SKM-1 (cell line): ENCODE measurements around the gene HCFC2.
"Not testable (repeated sequence)": the region's sequence is repeated elsewhere in the genome, so short reads cannot be mapped to it uniquely, and the experiment has no call there.

ENCODE experiments used
- DNase-seq: peaks from one replicate; lab custom pipeline; 2025; ENCODE audit not compliant: unreplicated experiment; lab: John Stamatoyannopoulos, UW

HCFC2 gene

GRCh38 chr12:104114834-104115586 is 50.7 kb downstream of the HCFC2 start:
- DNase-seq = not testable (repeated sequence)

DNA sequence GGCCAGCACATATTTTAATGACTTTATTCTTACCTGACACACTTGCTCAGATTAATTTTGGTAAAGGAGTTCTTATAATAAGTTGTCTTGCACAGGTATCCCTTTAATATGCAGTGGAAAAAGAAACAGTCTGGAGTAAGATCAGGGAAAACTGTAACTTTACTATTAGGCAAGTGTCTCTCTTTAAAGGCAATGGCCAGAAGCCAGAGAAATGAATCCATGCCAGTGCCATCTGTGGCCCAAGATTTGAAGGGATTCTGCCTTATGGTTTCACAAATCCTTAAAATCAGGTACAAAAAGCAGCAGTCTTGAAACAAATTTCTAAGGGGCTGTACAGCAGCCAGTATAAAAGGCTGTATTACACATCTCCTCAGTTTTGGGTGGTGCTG is 51.2 kb downstream of the HCFC2 start:
- no peak for DNase-seq

DNA sequence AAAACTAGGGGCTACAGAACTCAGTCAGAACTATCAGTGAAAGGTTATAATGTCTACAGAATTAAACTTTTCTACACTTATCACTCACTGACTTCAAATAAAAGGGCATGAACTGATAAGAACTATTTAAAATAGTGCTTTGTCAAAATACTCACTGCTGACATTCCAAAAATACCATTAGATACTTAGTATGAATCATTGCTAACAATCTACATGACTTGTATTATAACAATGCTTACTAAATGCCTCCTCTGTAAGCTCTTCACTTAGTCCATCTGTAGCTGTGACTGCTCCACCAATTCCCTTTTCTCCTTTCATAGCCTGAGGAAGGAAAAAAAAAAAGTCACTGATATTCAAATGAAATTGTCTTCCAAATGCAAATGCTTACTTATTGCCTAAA is 56.7 kb downstream of the HCFC2 start:
- no peak for DNase-seq

GRCh38 chr12:104122298-104122697 is 58.0 kb downstream of the HCFC2 start:
- no peak for DNase-seq

GRCh38 chr12:104126548-104126947 is 62.2 kb downstream of the HCFC2 start:
- DNase-seq = no peak

DNA sequence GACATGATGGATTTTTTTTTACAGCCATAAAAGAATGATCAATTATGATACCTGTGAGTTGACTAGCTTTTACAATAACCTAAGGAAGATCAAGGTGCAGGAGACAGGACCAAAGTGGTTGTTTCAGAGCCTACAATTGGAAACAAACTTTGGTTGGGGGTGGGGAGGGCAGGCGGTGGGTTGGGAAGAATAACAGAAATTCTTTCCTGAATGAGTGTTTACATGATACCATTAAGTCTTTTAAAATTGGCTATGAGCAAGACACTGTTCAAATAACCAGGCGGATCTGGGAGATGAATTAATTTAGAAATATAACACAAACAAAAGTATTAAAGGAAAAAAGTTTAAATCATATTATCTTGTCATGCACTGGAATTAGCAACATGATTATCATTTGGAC is 66.4 kb downstream of the HCFC2 start:
- DNase-seq = no peak

GRCh38 chr12:104131609-104132008 is 67.3 kb downstream of the HCFC2 start:
- DNase-seq = no peak

GRCh38 chr12:104132351-104132956 is 68.1 kb downstream of the HCFC2 start:
- DNase-seq = no peak

DNA sequence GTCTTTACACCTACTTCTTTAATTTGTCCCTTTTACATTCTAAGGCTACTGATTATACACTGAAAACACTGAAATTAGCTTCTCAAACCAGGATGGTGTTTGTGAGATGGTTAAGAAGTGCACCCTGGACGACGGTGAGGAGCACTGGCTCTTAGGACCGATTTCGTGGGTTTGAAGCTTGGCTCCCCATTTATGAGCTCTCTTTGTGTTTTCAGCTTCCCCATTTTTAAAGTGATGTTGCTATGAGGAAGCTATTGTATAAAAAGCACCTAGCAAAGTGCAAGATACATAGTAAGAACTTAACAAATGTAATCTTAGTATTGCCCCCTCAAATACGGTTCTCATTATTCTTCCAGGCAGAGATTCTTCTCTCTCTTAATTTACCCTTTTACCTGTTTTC is 69.0 kb downstream of the HCFC2 start:
- DNase-seq = no peak

- DNase-seq = no peak
Measured at GRCh38 chr12:104133866-104134265, 69.5 kb downstream of the HCFC2 start.

- no peak for DNase-seq
Measured at GRCh38 chr12:104134882-104135281, 70.6 kb downstream of the HCFC2 start.

GRCh38 chr12:104136577-104136976 is 72.2 kb downstream of the HCFC2 start:
- no peak for DNase-seq

DNA sequence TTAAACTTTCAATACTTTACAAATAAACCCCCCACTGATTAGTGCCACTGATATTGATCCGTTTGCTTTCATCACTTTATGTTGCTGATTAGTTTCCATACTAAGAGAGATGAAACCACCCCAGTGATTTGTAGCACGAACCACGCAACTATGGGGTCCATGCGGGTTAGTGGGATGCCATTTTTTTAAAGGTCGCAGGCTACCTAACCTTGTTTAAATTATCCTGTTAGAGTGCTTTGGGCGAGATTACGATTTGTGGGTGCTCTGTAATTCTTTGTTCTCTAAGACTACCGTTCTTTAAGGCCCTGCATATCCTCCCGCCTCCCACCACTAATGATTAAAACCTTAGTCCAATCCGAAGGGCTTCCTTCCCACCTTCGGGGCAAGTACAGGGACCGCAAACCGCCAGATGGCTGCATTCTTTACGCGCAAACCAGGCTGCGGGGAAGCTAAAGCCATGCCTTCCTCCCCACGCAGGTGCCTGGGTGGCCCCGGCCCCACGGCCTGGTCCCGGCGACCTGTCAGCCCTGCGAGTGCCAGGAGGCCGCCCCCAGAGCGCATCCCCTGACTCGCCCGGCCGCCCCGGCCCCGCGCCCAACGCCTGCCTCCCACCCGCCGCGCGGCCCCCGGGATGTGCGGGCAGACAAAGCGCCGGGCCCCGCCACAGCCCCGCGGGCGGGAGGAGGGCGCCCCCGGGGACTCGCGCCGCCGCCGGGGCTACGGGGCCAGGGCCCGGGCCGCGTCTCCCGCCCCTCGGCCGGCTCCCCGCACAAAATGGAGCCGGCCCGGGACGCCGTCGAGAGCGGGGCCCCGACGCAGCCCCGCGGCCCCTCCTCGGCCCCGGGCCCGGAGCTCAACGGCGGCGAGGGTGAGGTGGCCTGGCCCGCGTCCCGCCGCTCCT is 72.9 kb downstream of the HCFC2 start:
- no peak for DNase-seq

- peak; percentile 67 for DNase-seq
Measured at GRCh38 chr12:104137902-104138796, 73.8 kb downstream of the HCFC2 start, which contains the start of gene NFYB. Gene NFYB, minus strand, starts transcription at chr12:104138210. Its CDS starts 2,757 bp downstream, at chr12:104135453.

DNA sequence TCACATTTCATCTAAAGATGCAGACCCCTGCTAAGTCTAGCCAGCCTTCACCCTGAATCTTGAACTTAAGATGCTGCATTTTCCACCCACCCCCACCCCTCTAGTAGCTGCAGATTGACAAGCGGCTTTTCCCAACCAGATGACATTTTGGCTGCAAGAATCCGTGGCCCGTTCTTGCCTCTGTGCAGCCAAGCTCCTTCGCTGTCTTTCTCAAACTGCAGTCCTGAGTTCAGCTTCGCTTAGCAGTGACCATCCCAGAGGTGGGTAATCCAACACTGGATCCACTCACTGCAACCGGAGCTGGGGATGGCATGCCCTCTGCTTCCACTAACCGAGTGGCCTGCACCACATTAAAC is 74.4 kb downstream of the HCFC2 start:
- no peak for DNase-seq

DNA sequence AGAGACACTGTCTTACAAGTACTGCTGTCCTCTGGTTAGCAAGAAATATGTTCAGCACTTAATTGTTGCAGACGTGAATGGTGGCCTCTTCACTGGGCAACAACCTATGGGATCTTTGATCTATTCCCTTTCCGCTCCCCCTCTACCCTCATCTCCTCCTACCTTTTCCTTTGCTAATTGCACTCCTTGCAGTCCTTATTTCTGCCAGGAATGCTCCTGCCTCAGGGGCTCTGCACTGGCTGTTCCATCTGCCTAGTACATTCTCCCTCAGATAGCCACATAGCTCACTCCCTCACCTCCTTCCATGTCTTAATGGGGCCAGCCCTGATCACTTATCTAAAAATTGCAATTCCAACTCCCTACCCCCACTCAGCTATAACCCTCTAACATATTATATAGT is 78.2 kb downstream of the HCFC2 start:
- DNase-seq = no peak

DNA sequence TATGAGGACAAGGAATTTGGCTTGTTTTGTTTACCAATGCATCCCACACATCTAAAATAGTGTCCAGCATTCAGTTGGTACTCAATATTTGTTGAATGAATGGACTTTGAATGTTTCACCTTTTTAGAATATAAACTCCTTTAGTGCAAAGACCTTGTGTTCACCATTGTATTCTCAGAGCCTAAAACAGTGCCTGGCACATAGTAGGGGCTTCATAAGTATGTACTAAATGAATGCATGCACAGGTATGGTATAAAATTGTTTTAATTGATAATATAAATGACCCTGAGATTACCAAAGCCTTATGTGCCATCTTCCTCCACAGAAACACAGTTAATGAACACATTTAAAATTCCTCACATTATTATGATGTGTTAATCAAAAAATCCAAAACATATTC is 78.7 kb downstream of the HCFC2 start:
- DNase-seq = no peak

GRCh38 chr12:104143918-104144317 is 79.6 kb downstream of the HCFC2 start:
- DNase-seq = no peak

- DNase-seq = no peak
Measured at GRCh38 chr12:104147346-104147745, 83.0 kb downstream of the HCFC2 start.

GRCh38 chr12:104150416-104150815 is 86.1 kb downstream of the HCFC2 start:
- no peak for DNase-seq
